Prostate gland (tissue), 2 donors: ENCODE data around the gene PHF11.

Experiments
- POLR2A ChIP-seq: fragments of 450-650 bp; IDR thresholded peaks from one replicate; pipeline ENCODE4 v1.6.1; 2016; ENCODE audit warnings: antibody characterized with exemption, mild to moderate bottlenecking
- POLR2AphosphoS5 ChIP-seq: sonication (generic); formaldehyde crosslinking; IDR thresholded peaks from one replicate; pipeline ENCODE4 v1.6.1; 2017; ENCODE audit warnings: antibody characterized with exemption
- TF ChIP-seq, protein P1 (sequence below), 4 experiments: fragments of 200-600 bp in 2 of 4; fragments of 450-650 bp in 2 of 4; sonication (generic) in 2 of 4; IDR thresholded peaks; 1 replicate in 3 of 4; 2 replicates in 1 of 4; pipeline ENCODE4 v1.5.1; 2016 to 2019; ENCODE audit warnings: antibody characterized with exemption in 4 of 4, mild to moderate bottlenecking in 2 of 4, moderate library complexity in 2 of 4

DNA sequence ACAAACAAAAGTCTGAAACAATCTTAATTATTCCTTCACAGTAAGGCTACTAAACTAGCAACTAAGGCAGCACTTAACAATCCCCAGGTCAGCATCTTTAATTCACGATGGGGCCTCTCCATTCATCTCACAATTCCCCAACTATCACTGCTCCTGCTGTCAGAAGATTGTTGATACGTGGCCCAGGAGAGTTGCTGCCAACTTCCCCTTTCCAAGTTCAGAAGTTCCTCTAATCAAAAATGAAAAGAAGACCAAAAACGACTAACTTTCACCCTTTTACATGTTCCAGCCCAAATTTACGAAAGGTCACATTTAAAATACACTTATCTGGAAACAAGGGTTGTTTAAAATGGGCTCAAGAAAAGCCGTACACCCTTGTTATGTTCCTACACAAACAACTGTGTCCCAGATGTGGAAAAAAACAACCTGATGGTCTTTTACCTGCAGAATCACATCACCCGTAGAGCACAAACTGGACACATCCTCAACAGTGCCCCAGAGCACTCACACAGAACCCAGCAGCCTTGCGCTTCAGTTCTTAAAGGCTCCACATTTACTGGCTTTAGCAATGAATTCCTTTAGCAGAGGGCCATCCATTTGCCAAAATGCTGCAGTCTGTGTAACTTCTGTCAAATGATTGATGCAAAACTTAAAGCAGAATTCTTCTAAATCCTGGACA is 38.0 kb downstream of the PHF11 start:
- TF ChIP-seq, protein P1, sequence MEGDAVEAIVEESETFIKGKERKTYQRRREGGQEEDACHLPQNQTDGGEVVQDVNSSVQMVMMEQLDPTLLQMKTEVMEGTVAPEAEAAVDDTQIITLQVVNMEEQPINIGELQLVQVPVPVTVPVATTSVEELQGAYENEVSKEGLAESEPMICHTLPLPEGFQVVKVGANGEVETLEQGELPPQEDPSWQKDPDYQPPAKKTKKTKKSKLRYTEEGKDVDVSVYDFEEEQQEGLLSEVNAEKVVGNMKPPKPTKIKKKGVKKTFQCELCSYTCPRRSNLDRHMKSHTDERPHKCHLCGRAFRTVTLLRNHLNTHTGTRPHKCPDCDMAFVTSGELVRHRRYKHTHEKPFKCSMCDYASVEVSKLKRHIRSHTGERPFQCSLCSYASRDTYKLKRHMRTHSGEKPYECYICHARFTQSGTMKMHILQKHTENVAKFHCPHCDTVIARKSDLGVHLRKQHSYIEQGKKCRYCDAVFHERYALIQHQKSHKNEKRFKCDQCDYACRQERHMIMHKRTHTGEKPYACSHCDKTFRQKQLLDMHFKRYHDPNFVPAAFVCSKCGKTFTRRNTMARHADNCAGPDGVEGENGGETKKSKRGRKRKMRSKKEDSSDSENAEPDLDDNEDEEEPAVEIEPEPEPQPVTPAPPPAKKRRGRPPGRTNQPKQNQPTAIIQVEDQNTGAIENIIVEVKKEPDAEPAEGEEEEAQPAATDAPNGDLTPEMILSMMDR (IDR thresholded peaks at IDR 0.05) = no peak
- TF ChIP-seq POLR2AphosphoS5 (no peak), POLR2A (no peak)
